GM12872 (cell line): Measurements from ENCODE around the gene BCAR3.

Experiments used
- CTCF ChIP-seq: IDR thresholded peaks from 3 replicates; pipeline ENCODE4 v1.5.1; 2011; ENCODE audit warnings: low read depth, mild to moderate bottlenecking, low read length, moderate library complexity; ENCODE audit not compliant: insufficient read depth

The BCAR3 gene

GRCh38 chr1:93601686-93602085 is 80.0 kb downstream of the BCAR3 start:
- no peak for TF ChIP-seq CTCF

GRCh38 chr1:93600663-93601062 is 81.0 kb downstream of the BCAR3 start:
- TF ChIP-seq CTCF: no peak

GRCh38 chr1:93599479-93599878 is 82.2 kb downstream of the BCAR3 start:
- no peak for TF ChIP-seq CTCF

GRCh38 chr1:93598861-93599439 is 82.7 kb downstream of the BCAR3 start:
- TF ChIP-seq CTCF: no peak

GRCh38 chr1:93598396-93598795 is 83.2 kb downstream of the BCAR3 start:
- TF ChIP-seq CTCF: no peak

GRCh38 chr1:93597709-93598108 is 83.9 kb downstream of the BCAR3 start:
- TF ChIP-seq CTCF: no peak

- TF ChIP-seq CTCF: no peak
These were observed 85.1 kb downstream of the BCAR3 start for GRCh38 chr1:93596329-93597089.
